Measurements from ENCODE around the gene RC3H1.
"Not testable (repeated sequence)": the region's sequence is repeated elsewhere in the genome, so short reads cannot be mapped to it uniquely, and the experiment has no call there.

GRCh38 chr1:173993948-173994347 lies 28.2 kb downstream of the RC3H1 start:
- not testable (repeated sequence) for TF ChIP-seq CTCF, POLR2AphosphoS5, EP300 (IDR thresholded peaks at IDR 0.05)

Measured in esophagus muscularis mucosa (tissue), 4 donors.